Testis (tissue), 2 donors: ENCODE results near the gene OR7G1.

Source experiments
- CTCF ChIP-seq, 3 experiments: fragments of 450-650 bp in 2 of 3; fragments of 200-600 bp in 1 of 3; sonication (generic) in 1 of 3; IDR thresholded peaks; one replicate each; pipeline ENCODE4 v1.5.1; 2016 to 2019; ENCODE audit warnings: antibody characterized with exemption in 3 of 3, mild to moderate bottlenecking in 2 of 3, moderate library complexity in 1 of 3
- POLR2A ChIP-seq: fragments of 450-650 bp; IDR thresholded peaks from one replicate; pipeline ENCODE4 v1.6.1; 2017; ENCODE audit warnings: antibody characterized with exemption, mild to moderate bottlenecking, moderate library complexity

- TF ChIP-seq CTCF (IDR thresholded peaks at IDR 0.05) (no peak), POLR2A (no peak)
Measured at GRCh38 chr19:9139609-9140158, 24.1 kb upstream of the OR7G1 start.
